Stomach smooth muscle (tissue), 2 donors: Measurements from ENCODE around the gene CPNE5.

Experiments used
- H3K27ac ChIP-seq: one replicate; pipeline ENCODE4 v1.7.0; 2013; ENCODE audit warnings: mild to moderate bottlenecking, low read length, inconsistent platforms
- H3K27me3 ChIP-seq, 2 donors: one replicate each; pipeline ENCODE4 v1.7.0; 2013; ENCODE audit warnings: low read length in 2 of 2; ENCODE audit not compliant: insufficient read depth in 2 of 2, control insufficient read depth in 1 of 2
- H3K36me3 ChIP-seq, 2 donors: one replicate each; pipeline ENCODE4 v1.7.0; 2013; ENCODE audit warnings: low read length in 2 of 2; ENCODE audit not compliant: control insufficient read depth in 2 of 2, insufficient read depth in 2 of 2
- H3K4me1 ChIP-seq: one replicate; pipeline ENCODE4 v1.7.0; 2013; ENCODE audit warnings: low read length; ENCODE audit not compliant: control insufficient read depth, insufficient read depth
- H3K4me3 ChIP-seq, 2 donors: one replicate each; pipeline ENCODE4 v1.7.0; 2013; ENCODE audit warnings: low read length in 2 of 2
- H3K9ac ChIP-seq, 2 donors: one replicate each; pipeline ENCODE4 v1.7.0; 2013; ENCODE audit warnings: low read length in 2 of 2, mild to moderate bottlenecking in 1 of 2
- H3K9me3 ChIP-seq, 2 donors: one replicate each; pipeline ENCODE4 v1.7.0; 2013; ENCODE audit warnings: low read length in 2 of 2; ENCODE audit not compliant: control insufficient read depth in 2 of 2
- donor health status: healthy.
- donor health status: Pancreatic carcinoma.

CPNE5 gene

DNA sequence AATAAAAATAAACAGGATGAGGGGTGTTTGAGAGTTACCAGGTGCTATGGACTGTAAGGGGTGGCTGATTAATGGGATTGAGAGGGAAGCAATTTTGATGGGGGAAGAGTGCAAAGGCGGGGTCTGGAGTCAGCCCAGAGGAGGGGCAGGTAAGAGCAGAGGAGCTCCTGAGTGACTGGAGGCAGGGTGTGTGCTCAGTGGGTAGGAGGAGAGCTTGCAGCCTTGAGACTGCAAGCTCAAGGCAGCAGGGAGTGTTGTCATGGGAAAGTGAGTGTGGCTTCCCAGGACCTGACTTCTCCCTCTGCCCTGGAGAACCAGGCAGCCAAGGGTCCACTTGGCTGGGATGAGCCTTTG lies 87.4 kb downstream of the CPNE5 start:
- H3K9ac ChIP-seq, result no peak overlapping the region
- H3K36me3 ChIP-seq, result no peaks in the 10 kb centered on the region
- H3K4me3 ChIP-seq, result no peak overlapping the region
- peaks cover 3% of the 10 kb centered on the region for H3K4me1 ChIP-seq
- peaks cover 6 to 22% of the 10 kb centered on the region in 2 donors for H3K9me3 ChIP-seq
- no peaks in the 10 kb centered on the region for H3K27me3 ChIP-seq
- H3K27ac ChIP-seq, result no peak overlapping the region

DNA sequence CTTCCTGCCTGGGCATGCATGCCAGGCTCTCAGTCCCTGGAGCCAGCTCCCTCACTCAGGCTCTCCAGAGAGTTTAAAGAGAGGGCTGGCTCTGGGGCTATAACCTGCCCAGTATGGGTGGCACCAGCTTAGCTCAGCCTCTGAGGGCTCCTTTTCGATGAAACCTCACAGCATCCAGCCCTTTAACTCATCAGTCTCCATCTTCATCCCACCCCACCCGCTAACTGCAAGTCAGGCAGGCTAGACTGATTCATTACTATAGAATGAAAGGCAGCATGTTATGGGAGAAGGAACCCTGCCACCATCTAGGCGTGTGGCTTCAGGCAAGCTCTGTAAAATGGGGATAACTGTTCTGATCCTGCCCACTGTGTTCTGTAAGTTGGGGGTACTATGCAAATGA lies 88.2 kb downstream of the CPNE5 start:
- H3K9me3 ChIP-seq, result peaks cover 6 to 22% of the 10 kb centered on the region in 2 donors
- no peak overlapping the region for H3K27ac ChIP-seq
- no peak overlapping the region for H3K9ac ChIP-seq
- no peak overlapping the region for H3K4me3 ChIP-seq
- H3K27me3 ChIP-seq, result no peaks in the 10 kb centered on the region
- H3K4me1 ChIP-seq, result peaks cover 3% of the 10 kb centered on the region
- H3K36me3 ChIP-seq, result no peaks in the 10 kb centered on the region

DNA sequence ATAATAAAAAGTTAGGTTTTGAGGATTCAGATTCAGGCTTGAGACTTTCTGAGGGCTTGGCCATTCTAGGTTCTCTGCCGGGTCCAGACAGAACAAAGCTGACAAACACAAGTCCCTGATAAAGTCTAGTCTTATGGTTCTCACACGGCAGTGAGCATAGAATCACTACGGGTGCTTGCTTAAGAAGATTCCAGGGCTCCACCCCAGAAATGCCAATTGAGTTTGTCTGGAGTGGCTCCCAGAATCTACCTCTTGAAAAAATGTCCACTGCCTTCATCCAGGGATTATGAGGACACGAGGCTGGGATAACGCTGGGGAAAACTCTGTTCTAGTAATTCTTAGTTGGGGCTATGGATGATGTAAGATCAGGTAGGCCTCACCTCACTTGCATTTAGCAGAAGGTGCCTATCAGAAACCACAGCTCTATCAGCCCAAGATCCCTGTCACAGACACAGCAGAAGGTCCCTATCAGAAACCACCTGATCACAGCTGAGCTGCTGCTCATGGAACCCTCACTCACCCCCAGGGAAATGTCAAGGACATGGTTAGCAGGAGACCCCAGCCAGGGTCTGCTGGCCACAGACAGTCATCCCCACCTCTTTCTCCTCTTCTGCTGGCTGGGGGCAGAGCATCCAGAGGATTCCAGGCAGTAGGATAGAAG lies 89.3 kb downstream of the CPNE5 start:
- Histone ChIP-seq H3K27ac (no peak overlapping the region), H3K27me3 (no peaks in the 10 kb centered on the region), H3K4me3 (no peak overlapping the region), H3K36me3 (no peaks in the 10 kb centered on the region), H3K4me1 (peaks cover 3% of the 10 kb centered on the region), H3K9me3 (peaks cover 6 to 22% of the 10 kb centered on the region in 2 donors), H3K9ac (no peak overlapping the region)

DNA sequence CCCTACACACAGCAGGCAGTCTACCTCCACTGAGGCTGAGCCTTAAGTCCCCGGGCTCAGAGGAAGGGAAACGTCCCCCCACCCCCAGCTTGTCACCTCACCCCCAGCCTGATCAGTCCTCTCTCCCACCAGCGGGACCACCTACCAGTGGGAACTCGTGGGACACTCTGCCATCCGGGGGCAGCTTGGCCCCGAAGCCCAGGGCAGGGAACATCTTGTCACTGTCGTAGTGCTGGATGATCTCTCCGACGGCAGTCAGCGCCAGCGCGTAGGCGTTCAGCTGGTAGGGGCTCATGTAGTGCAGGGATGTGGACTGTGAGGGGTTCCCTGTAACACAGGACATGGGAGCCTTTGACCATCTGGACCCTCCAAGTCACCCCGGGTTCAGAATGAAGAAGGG lies 93.0 kb downstream of the CPNE5 start:
- H3K27me3 ChIP-seq, result peaks cover 0 to 2% of the 10 kb centered on the region in 2 donors
- H3K9ac ChIP-seq, result no peak overlapping the region
- no peak overlapping the region for H3K27ac ChIP-seq
- no peaks in the 10 kb centered on the region for H3K36me3 ChIP-seq
- no peaks in the 10 kb centered on the region for H3K4me1 ChIP-seq
- H3K9me3 ChIP-seq, result peaks cover 6 to 22% of the 10 kb centered on the region in 2 donors
- H3K4me3 ChIP-seq, result no peak overlapping the region

DNA sequence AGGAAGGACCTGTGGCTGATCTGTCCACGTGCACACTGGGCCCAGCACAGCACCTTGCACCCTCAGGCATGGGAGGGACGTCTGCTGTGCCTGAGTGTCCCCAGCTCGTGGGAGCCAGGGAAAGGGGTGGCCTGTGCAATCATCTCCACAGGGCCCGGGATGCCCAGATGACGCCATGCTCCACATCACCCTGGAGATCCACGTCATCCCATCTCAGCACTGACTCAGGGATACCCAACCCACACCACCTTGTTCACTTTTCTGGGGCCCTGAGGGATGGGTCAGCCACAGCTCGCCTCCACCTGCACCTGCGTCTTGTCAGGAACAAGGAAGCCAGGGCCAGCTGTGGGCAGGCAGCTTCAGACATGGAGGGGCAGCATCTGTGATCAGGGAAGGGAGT lies 93.4 kb downstream of the CPNE5 start:
- H3K9ac ChIP-seq, result no peak overlapping the region
- no peaks in the 10 kb centered on the region for H3K4me1 ChIP-seq
- peaks cover 6 to 22% of the 10 kb centered on the region in 2 donors for H3K9me3 ChIP-seq
- H3K4me3 ChIP-seq, result no peak overlapping the region
- H3K36me3 ChIP-seq, result no peaks in the 10 kb centered on the region
- peaks cover 0 to 2% of the 10 kb centered on the region in 2 donors for H3K27me3 ChIP-seq
- no peak overlapping the region for H3K27ac ChIP-seq

DNA sequence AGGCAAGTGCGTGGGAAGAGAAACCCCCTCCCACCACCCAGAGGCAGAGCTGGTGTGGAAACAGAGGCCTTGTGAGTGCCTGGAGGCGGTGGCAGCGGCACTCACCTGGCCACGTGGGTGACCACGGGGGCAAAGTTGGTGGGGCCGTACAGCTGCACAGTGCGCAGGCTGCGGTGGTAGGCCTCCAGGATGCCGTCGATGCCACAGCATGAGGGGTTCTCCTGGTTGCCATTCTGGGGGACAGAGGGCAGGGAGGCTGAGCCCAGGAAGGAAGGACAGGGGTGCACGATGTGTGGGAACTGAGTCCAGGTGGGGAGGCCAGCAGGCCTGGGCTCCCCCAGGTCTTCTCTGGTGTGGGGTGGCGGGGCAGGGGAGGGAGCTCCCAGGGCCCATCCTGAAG lies 94.0 kb downstream of the CPNE5 start:
- H3K4me1 ChIP-seq, result no peaks in the 10 kb centered on the region
- peaks cover 0 to 2% of the 10 kb centered on the region in 2 donors for H3K27me3 ChIP-seq
- H3K36me3 ChIP-seq, result no peaks in the 10 kb centered on the region
- H3K9ac ChIP-seq, result no peak overlapping the region
- no peak overlapping the region for H3K27ac ChIP-seq
- H3K4me3 ChIP-seq, result no peak overlapping the region
- peaks cover 6 to 17% of the 10 kb centered on the region in 2 donors for H3K9me3 ChIP-seq

DNA sequence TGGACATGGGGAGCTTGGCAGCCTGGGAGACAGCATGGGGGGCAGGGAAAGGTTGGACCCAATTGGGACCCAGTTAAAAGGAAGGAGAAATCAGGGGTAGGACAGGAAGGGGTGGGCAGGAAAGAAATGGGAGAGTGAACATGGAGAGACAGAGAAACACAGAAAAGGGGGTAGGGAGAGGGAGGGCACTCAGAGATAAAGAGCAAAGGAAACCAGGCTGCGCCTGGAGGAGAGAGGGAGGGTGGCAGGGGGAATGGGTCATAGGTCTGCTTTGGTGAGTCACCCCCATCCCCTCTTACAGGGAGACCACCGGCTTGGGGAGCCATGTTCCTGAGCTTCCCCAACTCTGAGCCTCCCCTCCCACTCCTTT lies 95.0 kb downstream of the CPNE5 start:
- H3K27ac ChIP-seq, result no peak overlapping the region
- peaks cover 0 to 10% of the 10 kb centered on the region in 2 donors for H3K9me3 ChIP-seq
- no peaks in the 10 kb centered on the region for H3K4me1 ChIP-seq
- no peak overlapping the region for H3K4me3 ChIP-seq
- peaks cover 0 to 2% of the 10 kb centered on the region in 2 donors for H3K27me3 ChIP-seq
- no peaks in the 10 kb centered on the region for H3K36me3 ChIP-seq
- H3K9ac ChIP-seq, result no peak overlapping the region

DNA sequence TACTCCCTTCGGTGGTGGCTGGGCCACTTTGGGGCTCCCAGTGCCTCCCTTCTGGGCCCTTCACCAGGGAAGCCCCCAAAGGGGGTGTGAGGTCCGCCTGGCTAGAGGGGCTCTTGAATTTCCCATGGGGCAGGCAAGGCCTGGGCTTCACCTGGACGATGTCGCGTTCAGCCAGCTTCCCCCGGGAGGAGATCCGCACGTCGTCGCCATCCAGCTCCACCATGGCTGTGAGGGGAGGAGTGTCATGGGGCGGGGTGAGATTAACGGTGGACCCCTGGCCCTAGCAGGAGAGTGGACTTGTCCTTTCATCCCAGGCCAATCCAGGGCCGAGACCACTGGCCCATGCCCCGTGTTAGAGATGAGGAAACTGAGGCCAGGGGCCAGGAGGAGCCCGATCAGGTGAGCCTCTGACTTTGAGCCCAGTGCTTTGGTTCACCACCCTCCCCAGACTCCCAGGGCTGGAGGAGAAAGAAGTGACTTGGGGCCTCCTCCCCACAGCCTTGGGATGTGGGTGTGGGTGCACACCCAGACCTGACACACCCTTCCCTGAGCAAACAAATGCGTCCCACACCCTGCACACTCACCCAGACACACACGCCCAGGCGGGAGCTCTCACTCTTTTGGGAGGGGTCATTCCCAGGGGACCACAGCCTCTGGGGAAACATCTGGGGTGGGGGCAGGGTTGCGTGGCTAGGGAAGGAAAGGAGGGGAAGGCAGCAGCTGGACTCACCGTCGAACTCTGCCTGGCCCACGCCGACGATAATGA lies 95.5 kb downstream of the CPNE5 start:
- Histone ChIP-seq H3K9ac (no peak overlapping the region), H3K4me1 (no peaks in the 10 kb centered on the region), H3K9me3 (peaks cover 0 to 6% of the 10 kb centered on the region in 2 donors), H3K27me3 (peaks cover 0 to 2% of the 10 kb centered on the region in 2 donors), H3K36me3 (no peaks in the 10 kb centered on the region), H3K4me3 (no peak overlapping the region), H3K27ac (no peak overlapping the region)

DNA sequence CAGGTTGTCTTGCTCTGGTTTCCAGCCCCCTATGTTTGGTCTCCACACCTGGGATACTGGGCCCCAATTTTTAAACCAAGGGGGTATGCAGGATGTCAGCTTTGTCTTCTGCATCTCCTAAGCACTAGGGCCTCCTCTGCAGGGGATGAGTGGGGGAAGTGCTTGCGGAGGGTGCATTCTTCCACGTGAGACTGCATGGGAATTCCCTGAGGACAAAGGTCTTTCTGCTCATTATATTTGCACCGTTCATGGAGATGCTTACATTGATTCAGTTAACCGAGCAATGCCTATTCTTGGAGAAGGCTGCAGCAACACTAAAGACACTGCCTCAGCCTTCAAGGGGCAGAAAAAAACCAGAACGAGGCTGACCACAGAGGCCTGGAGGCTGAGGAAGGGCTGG lies 96.2 kb downstream of the CPNE5 start:
- Histone ChIP-seq H3K9ac (no peak overlapping the region), H3K36me3 (no peaks in the 10 kb centered on the region), H3K27ac (no peak overlapping the region), H3K9me3 (no peaks in the 10 kb centered on the region), H3K27me3 (peaks cover 0 to 2% of the 10 kb centered on the region in 2 donors), H3K4me3 (no peak overlapping the region), H3K4me1 (no peaks in the 10 kb centered on the region)

DNA sequence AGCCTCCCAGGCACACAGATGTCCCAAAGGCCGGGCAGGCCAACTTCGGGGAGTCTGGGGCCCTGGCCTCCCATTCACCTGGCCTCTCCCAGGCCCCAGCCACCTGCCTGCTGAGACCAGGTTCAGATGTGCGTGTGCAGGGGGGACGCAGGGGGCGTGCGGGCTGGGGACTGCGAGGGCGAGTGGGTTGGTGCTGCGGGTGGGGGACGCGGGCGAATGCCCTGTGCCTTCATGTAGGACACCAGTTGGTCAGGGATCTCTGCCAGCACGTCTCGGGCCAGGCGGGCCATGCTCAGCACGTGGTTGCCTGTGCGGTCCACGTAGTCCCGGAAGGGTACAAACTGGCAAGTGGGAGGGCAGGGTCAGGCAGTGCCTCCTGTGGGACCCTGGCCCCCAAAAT lies 97.1 kb downstream of the CPNE5 start:
- Histone ChIP-seq H3K27me3 (peaks cover 0 to 2% of the 10 kb centered on the region in 2 donors), H3K9me3 (no peaks in the 10 kb centered on the region), H3K4me3 (no peak overlapping the region), H3K27ac (no peak overlapping the region), H3K4me1 (no peaks in the 10 kb centered on the region), H3K9ac (no peak overlapping the region), H3K36me3 (no peaks in the 10 kb centered on the region)

DNA sequence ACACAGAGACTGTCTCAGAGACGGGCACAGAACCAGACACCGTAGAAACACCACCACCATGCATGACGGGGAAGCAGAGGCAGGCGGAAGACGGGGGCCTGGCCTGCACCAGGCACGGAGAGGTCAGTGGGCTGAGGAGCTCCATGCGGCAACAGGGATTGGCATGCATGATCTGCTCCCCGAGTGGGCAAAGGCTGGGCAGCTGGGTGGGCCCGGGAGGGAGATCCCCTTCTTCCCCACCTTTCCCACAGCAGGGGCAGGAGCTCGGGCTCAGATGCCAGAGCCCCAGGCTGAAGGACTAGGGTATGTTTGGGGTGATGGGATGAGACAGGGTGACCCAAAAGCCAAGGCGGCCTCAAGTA lies 98.4 kb downstream of the CPNE5 start:
- Histone ChIP-seq H3K9ac (no peak overlapping the region), H3K36me3 (no peaks in the 10 kb centered on the region), H3K4me1 (peaks cover 2% of the 10 kb centered on the region), H3K4me3 (no peak overlapping the region), H3K9me3 (no peaks in the 10 kb centered on the region), H3K27me3 (peaks cover 0 to 2% of the 10 kb centered on the region in 2 donors), H3K27ac (no peak overlapping the region)
